ENCODE measurements around the gene REP15. TPM values are rescaled to one million over a fixed set of nuclear protein-coding genes. Genes with fewer than 3 reads are reported as not detected.
"Not testable (repeated sequence)": the region's sequence is repeated elsewhere in the genome, so short reads cannot be mapped to it uniquely, and the experiment has no call there.

The REP15 gene
- total and polyA plus RNA-seq, 12 donors = 3.2 to 10.6 (median 5.9) TPM

- H3K4me3 ChIP-seq = no peak overlapping the region
- peaks cover 0 to 15% (median 0%) of the 10 kb centered on the region in 9 donors for H3K4me1 ChIP-seq
- DNase-seq (no peak), ATAC-seq (no peak)
- H3K27me3 ChIP-seq = no peaks in the 10 kb centered on the region
- H3K9me3 ChIP-seq = no peaks in the 10 kb centered on the region
- H3K36me3 ChIP-seq = peaks cover 0 to 90% (median 32%) of the 10 kb centered on the region in 9 donors
- no peak overlapping the region for H3K27ac ChIP-seq
- intact Hi-C loops (cut with DNase I) = loop anchor here in 9 of 10 donors (2.0 to 10.0 kb wide), 8 partner anchors 126 to 319 kb away; partner anchors contain the start of genes PPFIBP1 (in 3 of the 9) and BMAL2 (in 1 of the 9)
- TF ChIP-seq CTCF (IDR thresholded peaks at IDR 0.05) = no peak
These were observed 42.6 kb upstream of the REP15 start for GRCh38 chr12:27653661-27654060.

DNA sequence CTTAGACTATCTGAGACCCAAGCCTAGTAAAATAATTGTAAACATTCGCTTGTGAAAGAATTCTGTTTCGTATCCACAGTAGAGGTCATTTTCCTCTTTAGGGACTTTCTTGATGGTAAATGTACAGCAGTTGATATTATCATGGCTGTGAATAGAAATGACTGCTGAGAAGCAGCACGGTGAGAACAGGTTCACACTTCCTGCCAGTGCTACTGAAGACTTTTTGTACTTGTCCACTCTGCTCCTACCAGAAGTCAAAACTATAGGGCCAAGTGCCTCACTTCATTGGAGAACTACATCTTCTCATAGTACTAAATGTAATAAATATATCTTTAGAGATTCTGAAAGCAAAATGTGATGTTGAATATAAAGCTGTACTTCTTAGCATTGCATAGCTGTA lies 40.8 kb upstream of the REP15 start:
- ATAC-seq = peak in 2 of 8 donors; percentile 41 to 42
- Histone ChIP-seq H3K36me3 (peaks cover 0 to 90% (median 30%) of the 10 kb centered on the region in 9 donors), H3K4me1 (peaks cover 0 to 15% (median 0%) of the 10 kb centered on the region in 9 donors)
- 70 to 72% methylated on average over 3 of the region's 3 CpGs for WGBS, 2 donors
- intact Hi-C loops (cut with DNase I) = loop anchor here in 1 of 10 donors (10.0 kb wide), 1 partner anchor 321 kb away; the partner anchor contains the start of gene BMAL2
- H3K9me3 ChIP-seq, DNase-seq, H3K27me3 ChIP-seq, H3K4me3 ChIP-seq, H3K27ac ChIP-seq: not testable (repeated sequence)

DNA sequence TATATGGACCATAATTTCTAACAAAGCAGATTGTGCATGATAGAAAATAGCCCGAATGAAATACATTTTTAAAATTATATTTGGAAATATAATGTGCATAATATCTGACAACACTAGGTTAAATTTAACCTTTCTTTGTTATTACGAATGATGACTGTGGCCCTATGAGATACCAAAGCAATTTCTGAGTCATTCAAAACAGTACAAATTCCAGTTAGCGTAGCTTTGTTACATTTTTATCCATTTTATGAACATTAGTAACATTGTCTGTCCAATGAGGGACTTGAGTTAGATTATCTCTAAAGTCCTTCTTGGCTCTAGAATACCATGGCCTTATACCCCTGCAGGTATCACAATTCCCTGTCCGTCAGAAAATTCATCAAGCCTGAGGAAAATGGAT lies 39.0 kb upstream of the REP15 start:
- no peak overlapping the region for H3K27ac ChIP-seq
- DNase-seq (no peak), ATAC-seq (no peak)
- no peaks in the 10 kb centered on the region for H3K9me3 ChIP-seq
- no peak for TF ChIP-seq CTCF (IDR thresholded peaks at IDR 0.05)
- H3K36me3 ChIP-seq = peaks cover 0 to 94% (median 42%) of the 10 kb centered on the region in 9 donors
- H3K4me1 ChIP-seq = peaks cover 0 to 11% (median 0%) of the 10 kb centered on the region in 9 donors
- H3K27me3 ChIP-seq = no peaks in the 10 kb centered on the region
- H3K4me3 ChIP-seq = no peak overlapping the region
- intact Hi-C loops (cut with DNase I) = loop anchor here in 1 of 10 donors (10.0 kb wide), 1 partner anchor 322 kb away; the partner anchor contains the start of gene BMAL2
- 93 to 94% methylated on average over 4 of the region's 4 CpGs for WGBS, 2 donors

GRCh38 chr12:27665704-27666103 lies 30.5 kb upstream of the REP15 start:
- DNase-seq = no peak
- H3K9me3 ChIP-seq = no peaks in the 10 kb centered on the region
- H3K4me3 ChIP-seq = no peak overlapping the region
- no peak overlapping the region for H3K27ac ChIP-seq
- no peaks in the 10 kb centered on the region for H3K27me3 ChIP-seq
- peaks cover 0 to 6% (median 0%) of the 10 kb centered on the region in 9 donors for H3K4me1 ChIP-seq
- 79 to 93% methylated on average over 3 of the region's 3 CpGs for WGBS, 2 donors
- intact Hi-C loops (cut with DNase I) = loop anchor here in 2 of 10 donors (10.0 kb wide), 2 partner anchors 341 to 351 kb away; no protein-coding TSS in a partner anchor
- peaks cover 0 to 100% (median 61%) of the 10 kb centered on the region in 9 donors for H3K36me3 ChIP-seq
- ATAC-seq = no peak
- no peak for TF ChIP-seq CTCF (IDR thresholded peaks at IDR 0.05)

DNA sequence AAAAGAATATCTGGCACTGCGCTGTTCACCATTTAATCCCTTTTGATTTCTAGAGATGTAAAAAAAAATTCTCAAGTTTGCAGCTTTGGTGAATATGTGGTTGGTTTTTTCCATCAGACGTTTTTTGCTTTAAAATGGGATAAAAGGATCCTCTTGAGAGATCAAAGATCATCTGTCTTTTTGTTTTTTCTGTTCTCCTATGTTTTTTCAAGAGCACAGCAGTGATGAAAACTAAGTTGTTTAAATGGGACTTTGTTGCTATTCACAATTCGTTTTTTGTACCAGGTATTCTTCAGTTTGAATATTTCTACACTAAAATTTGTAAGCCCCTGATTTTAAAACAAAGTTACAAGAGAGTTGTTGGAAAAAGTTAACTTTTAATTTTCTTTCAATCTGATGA lies 29.7 kb upstream of the REP15 start:
- Histone ChIP-seq H3K36me3 (peaks cover 0 to 100% (median 55%) of the 10 kb centered on the region in 9 donors), H3K27ac (no peak overlapping the region), H3K4me1 (peaks cover 0 to 8% (median 0%) of the 10 kb centered on the region in 9 donors), H3K4me3 (no peak overlapping the region), H3K27me3 (no peaks in the 10 kb centered on the region), H3K9me3 (no peaks in the 10 kb centered on the region)
- TF ChIP-seq CTCF (IDR thresholded peaks at IDR 0.05) = no peak
- intact Hi-C loops (cut with DNase I) = loop anchor here in 2 of 10 donors (10.0 kb wide), 2 partner anchors 342 to 352 kb away; no protein-coding TSS in a partner anchor
- 61 to 66% methylated on average over 3 of the region's 3 CpGs for WGBS, 2 donors
- DNase-seq (no peak), ATAC-seq (no peak)
